GM20000 (cell line): ENCODE results near the gene CYB5B.
"Not testable (repeated sequence)": the region's sequence is repeated elsewhere in the genome, so short reads cannot be mapped to it uniquely, and the experiment has no call there.

Experiments used
- DNase-seq: peaks from one replicate; pipeline ENCODE4 v3.0.0; 2012; ENCODE audit warnings: low spot score
- TF ChIP-seq, protein P1 (sequence below): IDR thresholded peaks from 2 replicates; pipeline ENCODE4 v1.5.1; 2012; ENCODE audit warnings: mild to moderate bottlenecking, control low read depth; ENCODE audit errors: extremely low read depth, missing control alignments

The CYB5B gene

DNA sequence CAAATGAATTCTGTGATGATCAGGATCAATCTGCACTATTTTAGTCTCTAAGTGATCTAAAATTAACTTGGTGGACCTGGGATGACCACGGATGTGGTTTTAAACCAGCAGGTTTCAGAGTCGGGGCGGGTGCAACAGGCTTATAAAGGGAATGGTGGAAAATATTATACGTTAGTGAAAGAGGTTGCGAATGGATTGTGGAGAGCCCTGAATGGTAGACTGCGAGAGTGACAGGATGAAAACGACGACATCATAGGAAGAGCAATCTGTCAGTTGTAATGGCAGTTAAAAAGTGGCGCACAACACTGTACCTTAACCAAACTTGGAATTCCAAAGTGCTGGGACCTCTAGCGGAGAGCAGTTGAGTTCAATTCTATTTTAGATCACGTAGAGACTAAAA, 1.2 kb upstream of the CYB5B start:
- TF ChIP-seq, protein P1, sequence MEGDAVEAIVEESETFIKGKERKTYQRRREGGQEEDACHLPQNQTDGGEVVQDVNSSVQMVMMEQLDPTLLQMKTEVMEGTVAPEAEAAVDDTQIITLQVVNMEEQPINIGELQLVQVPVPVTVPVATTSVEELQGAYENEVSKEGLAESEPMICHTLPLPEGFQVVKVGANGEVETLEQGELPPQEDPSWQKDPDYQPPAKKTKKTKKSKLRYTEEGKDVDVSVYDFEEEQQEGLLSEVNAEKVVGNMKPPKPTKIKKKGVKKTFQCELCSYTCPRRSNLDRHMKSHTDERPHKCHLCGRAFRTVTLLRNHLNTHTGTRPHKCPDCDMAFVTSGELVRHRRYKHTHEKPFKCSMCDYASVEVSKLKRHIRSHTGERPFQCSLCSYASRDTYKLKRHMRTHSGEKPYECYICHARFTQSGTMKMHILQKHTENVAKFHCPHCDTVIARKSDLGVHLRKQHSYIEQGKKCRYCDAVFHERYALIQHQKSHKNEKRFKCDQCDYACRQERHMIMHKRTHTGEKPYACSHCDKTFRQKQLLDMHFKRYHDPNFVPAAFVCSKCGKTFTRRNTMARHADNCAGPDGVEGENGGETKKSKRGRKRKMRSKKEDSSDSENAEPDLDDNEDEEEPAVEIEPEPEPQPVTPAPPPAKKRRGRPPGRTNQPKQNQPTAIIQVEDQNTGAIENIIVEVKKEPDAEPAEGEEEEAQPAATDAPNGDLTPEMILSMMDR, result peak; percentile 7
- DNase-seq, result no peak

GRCh38 chr16:69424935-69425784, 741 bp downstream of the CYB5B start:
- DNase-seq, result no peak
- TF ChIP-seq, protein P1, result no peak

DNA sequence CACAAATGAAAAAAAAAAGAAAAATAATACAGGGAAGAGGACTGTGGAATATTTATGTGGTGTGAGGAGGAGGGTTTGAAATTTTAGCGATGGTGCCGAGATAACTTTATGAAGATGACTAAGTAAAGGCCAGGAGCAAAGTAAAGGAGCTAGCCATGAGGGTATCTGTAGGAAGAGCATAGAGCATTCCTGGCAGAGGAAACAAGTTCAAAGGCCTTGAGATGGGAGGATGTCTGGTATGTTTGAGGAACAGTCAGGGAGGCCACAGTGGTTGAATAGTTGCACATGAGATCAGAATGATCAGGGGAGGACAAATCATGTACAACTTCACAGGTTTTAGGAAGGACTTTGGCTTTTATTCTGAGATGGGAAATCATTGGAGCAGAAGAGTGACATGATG, 4.2 kb downstream of the CYB5B start:
- no peak for DNase-seq
- TF ChIP-seq, protein P1, result no peak

GRCh38 chr16:69429058-69429640, 4.7 kb downstream of the CYB5B start:
- not testable (repeated sequence) for DNase-seq

DNA sequence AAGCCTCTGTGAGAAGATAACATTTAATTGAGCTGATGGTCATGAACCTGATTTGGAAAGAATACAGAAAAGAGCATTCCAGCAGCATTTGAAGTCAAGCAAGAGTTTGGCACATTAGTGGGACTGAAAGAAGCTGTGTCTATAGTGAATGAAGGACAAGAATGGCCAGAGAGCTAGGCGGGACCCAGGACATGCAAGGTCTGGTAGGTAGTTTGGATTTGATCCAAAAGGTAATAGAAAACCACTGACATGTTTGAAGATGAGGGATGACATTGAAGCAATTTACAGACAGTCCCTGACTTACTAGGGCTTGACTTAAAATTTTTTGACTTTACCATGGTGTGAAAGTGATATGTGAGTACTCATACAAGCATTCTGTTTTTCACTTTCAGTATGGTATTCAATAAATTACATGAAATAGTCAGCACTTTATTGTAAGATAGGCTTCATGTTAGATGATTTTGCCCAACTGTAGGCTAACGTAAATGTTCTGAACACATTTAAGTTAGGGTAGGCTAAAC, 7.6 kb downstream of the CYB5B start:
- no peak for DNase-seq

DNA sequence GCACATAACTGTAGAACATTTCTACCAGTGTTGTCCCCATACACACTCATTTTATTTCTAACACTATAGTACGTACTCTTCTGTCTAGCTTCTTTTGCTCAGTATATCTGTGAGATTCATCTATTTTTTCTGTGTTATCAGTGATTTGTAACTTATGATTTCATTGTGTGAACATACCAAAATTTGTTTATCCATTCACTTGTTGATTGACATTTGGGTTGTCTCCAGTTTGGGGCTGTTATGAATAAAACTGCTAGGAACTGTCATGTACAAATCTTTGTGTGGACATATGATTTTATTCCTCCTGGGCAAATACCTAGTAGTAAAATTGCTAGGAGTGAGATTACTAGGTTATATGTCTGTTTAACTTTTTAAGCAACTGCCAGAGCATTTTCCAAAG, 9.6 kb downstream of the CYB5B start:
- TF ChIP-seq, protein P1, result no peak
- no peak for DNase-seq

More for the DNA sequence above, 7.6 kb downstream of the CYB5B start:
- TF ChIP-seq, protein P1, result no peak

- TF ChIP-seq, protein P1, result no peak
Measured at GRCh38 chr16:69435977-69436820, 11.8 kb downstream of the CYB5B start.

More at GRCh38 chr16:69435977-69436820, 11.8 kb downstream of the CYB5B start:
- no peak for DNase-seq
